ENCODE measurements around the gene CYP4A22. TPM values are rescaled to one million over a fixed set of nuclear protein-coding genes. Genes with fewer than 3 reads are reported as not detected.
"Not testable (repeated sequence)": the region's sequence is repeated elsewhere in the genome, so short reads cannot be mapped to it uniquely, and the experiment has no call there.

Gene CYP4A22
- total RNA-seq, 1 experiment from 2014 or later, result not detected

GRCh38 chr1:47089356-47089755 is 47.9 kb upstream of the CYP4A22 start:
- not testable (repeated sequence) for H2BK15ac ChIP-seq (ENCODE audit: low read depth, low read length); H3K18ac ChIP-seq (ENCODE audit: insufficient read length, low read depth, low read length); H3K27me3 ChIP-seq (ENCODE audit: insufficient read depth, low read length); H3K4me2 ChIP-seq (ENCODE audit: insufficient read depth, insufficient read length, low read length); H3T11ph ChIP-seq (ENCODE audit: low read length); H3K56ac ChIP-seq (ENCODE audit: insufficient read length, low read depth, low read length); H2AK5ac ChIP-seq (ENCODE audit: insufficient read length, low read length); H3K14ac ChIP-seq (ENCODE audit: insufficient read depth, low read length); H3K9me3 Mint-ChIP-seq; H2BK20ac ChIP-seq (ENCODE audit: low read depth, low read length, poor library complexity, severe bottlenecking); H3K27me3 Mint-ChIP-seq (ENCODE audit: low read depth); H3K23ac ChIP-seq (ENCODE audit: insufficient read length, low read depth, low read length); H3K36me3 Mint-ChIP-seq (ENCODE audit: insufficient read depth in 1 of 3, low read depth in 3 of 3); H3K4me1 Mint-ChIP-seq; H4K5ac ChIP-seq (ENCODE audit: insufficient read length, low read depth, low read length); DNase-seq; H3K23me2 ChIP-seq (ENCODE audit: insufficient read length, low read depth, low read length, poor library complexity, severe bottlenecking); H3K4ac ChIP-seq (ENCODE audit: low read depth, low read length); H4K8ac ChIP-seq (replicated peaks; ENCODE audit: insufficient read length, low read depth, low read length); H4K91ac ChIP-seq (ENCODE audit: insufficient read length, low read depth, low read length); H2BK120ac ChIP-seq (ENCODE audit: low read depth, low read length, poor library complexity, severe bottlenecking); H4K20me1 ChIP-seq (ENCODE audit: control insufficient read depth, insufficient read depth, insufficient read length); H3K4me3 Mint-ChIP-seq; H3K4me1 ChIP-seq (ENCODE audit: insufficient read depth, low read length); H3K27ac ChIP-seq (ENCODE audit: insufficient read length, low read depth, low read length); H3K79me1 ChIP-seq (ENCODE audit: insufficient read depth, low read depth, low read length, poor library complexity, severe bottlenecking); H2BK12ac ChIP-seq (ENCODE audit: insufficient read length, low read depth, low read length); H3K27ac Mint-ChIP-seq; H3K9me3 ChIP-seq (ENCODE audit: control insufficient read depth, low read depth, low read length); H2AFZ ChIP-seq (ENCODE audit: low read length); H3K9ac ChIP-seq (ENCODE audit: extremely low read depth, insufficient read length, low read length); H3K79me2 ChIP-seq (ENCODE audit: insufficient read depth, low read length); H2BK5ac ChIP-seq (ENCODE audit: insufficient read length, low read length)
- WGBS (ENCODE audit: extremely low coverage, insufficient read length, low lambda C conversion rate), result no CpG with 5 or more reads among the region's 3 CpGs
- TF ChIP-seq CTCF (conservative IDR thresholded peaks at IDR 0.05), result peak; percentile 68
